ENCODE data around the gene SLC25A23. TPM values are rescaled to one million over a fixed set of nuclear protein-coding genes. Genes with fewer than 3 reads are reported as not detected.

Gene SLC25A23
- total and polyA plus RNA-seq, 9 of the 15 experiments (the other 6 are each of a cell fraction or from before 2014, with no cell fraction given): 6.1 to 72.0 (median 26.6) TPM

- no peak for TF ChIP-seq ZBTB26 (CRISPR knock-in tag; IDR thresholded peaks at IDR 0.05)
- peak; percentile 30 for TF ChIP-seq ATF7 (IDR thresholded peaks at IDR 0.05)
- TF ChIP-seq BMI1 (IDR thresholded peaks at IDR 0.05; ENCODE audit: low read length): no peak
- TF ChIP-seq ZFP1 (CRISPR knock-in tag; IDR thresholded peaks at IDR 0.05): no peak
- no peak for TF ChIP-seq ZBTB1 (CRISPR knock-in tag; IDR thresholded peaks at IDR 0.05; ENCODE audit: borderline replicate concordance, low read depth)
- no peak for TF ChIP-seq E2F5 (CRISPR knock-in tag; IDR thresholded peaks at IDR 0.05)
- TF ChIP-seq CBX5 (IDR thresholded peaks at IDR 0.05; ENCODE audit: borderline replicate concordance, low read depth): 0 out of 2 replicates have a peak, but pooled peaks have one; percentile 17
- TF ChIP-seq TCF3 (CRISPR knock-in tag; IDR thresholded peaks at IDR 0.05): no peak
- no peak for TF ChIP-seq HMG20B (CRISPR knock-in tag; IDR thresholded peaks at IDR 0.05)
- TF ChIP-seq HDAC8 (tag; IDR thresholded peaks at IDR 0.05): no peak
- TF ChIP-seq ZC3H8 (IDR thresholded peaks at IDR 0.05): no peak
- no peak for TF ChIP-seq CREB1 (IDR thresholded peaks at IDR 0.05)
- peak; percentile 66 for TF ChIP-seq CREB1 (CRISPR knock-in tag; IDR thresholded peaks at IDR 0.05)
- no peak for TF ChIP-seq MAFF (IDR thresholded peaks at IDR 0.05; ENCODE audit: low read length)
- TF ChIP-seq CBX2 (IDR thresholded peaks at IDR 0.05; ENCODE audit: insufficient read depth, low read length, poor library complexity, severe bottlenecking): no peak
- no peak for TF ChIP-seq ARHGAP35 (IDR thresholded peaks at IDR 0.05; ENCODE audit: partially characterized antibody)
- TF ChIP-seq ZNF263 (CRISPR knock-in tag; IDR thresholded peaks at IDR 0.05; ENCODE audit: borderline replicate concordance): no peak
- no peak for TF ChIP-seq HNRNPL (IDR thresholded peaks at IDR 0.05; ENCODE audit: low read depth, low read length)
- TF ChIP-seq WHSC1 (IDR thresholded peaks at IDR 0.05; ENCODE audit: low read length): no peak
- no peak for TF ChIP-seq ZNF445 (CRISPR knock-in tag; IDR thresholded peaks at IDR 0.05; ENCODE audit: low read depth)
- TF ChIP-seq STAT5B (CRISPR knock-in tag; IDR thresholded peaks at IDR 0.05): no peak
- TF ChIP-seq TRIM25 (IDR thresholded peaks at IDR 0.05; ENCODE audit: borderline replicate concordance): no peak
- no peak for TF ChIP-seq CREB3 (tag; conservative IDR thresholded peaks at IDR 0.05; ENCODE audit: low read depth)
- 0 out of 2 replicates have a peak, but pooled peaks have one; percentile 7 for TF ChIP-seq RAD51 (IDR thresholded peaks at IDR 0.05; ENCODE audit: borderline replicate concordance, low read depth)
- TF ChIP-seq MCM2 (IDR thresholded peaks at IDR 0.05; ENCODE audit: low read depth): no peak
- TF ChIP-seq CBFA2T3 (IDR thresholded peaks at IDR 0.05): no peak; the same call in 1 of the 2 replicates
Observed at GRCh38 chr19:6460099-6460884, 700 bp upstream of the SLC25A23 start (continued).

Measured in K562 (cell line).